GM12874 (cell line): ENCODE results near the gene SH3RF1.

ENCODE experiments used
- CTCF ChIP-seq: IDR thresholded peaks from 2 replicates; pipeline ENCODE4 v1.5.1; 2011; ENCODE audit warnings: low read depth, mild to moderate bottlenecking, control low read depth, low read length, moderate library complexity; ENCODE audit not compliant: insufficient read depth

Gene SH3RF1

GRCh38 chr4:169248645-169249044, 22.1 kb downstream of the SH3RF1 start:
- no peak for TF ChIP-seq CTCF

- no peak for TF ChIP-seq CTCF
Measured at GRCh38 chr4:169246957-169247396, 23.8 kb downstream of the SH3RF1 start.

GRCh38 chr4:169246279-169246678, 24.5 kb downstream of the SH3RF1 start:
- TF ChIP-seq CTCF: no peak

- no peak for TF ChIP-seq CTCF
Measured at GRCh38 chr4:169245061-169245460, 25.7 kb downstream of the SH3RF1 start.

- no peak for TF ChIP-seq CTCF
Measured at GRCh38 chr4:169243825-169244609, 26.7 kb downstream of the SH3RF1 start.

GRCh38 chr4:169241464-169241863, 29.3 kb downstream of the SH3RF1 start:
- TF ChIP-seq CTCF: no peak

- TF ChIP-seq CTCF: no peak
Measured at GRCh38 chr4:169239221-169239905, 31.4 kb downstream of the SH3RF1 start.
